HepG2 (cell line): Measurements from ENCODE around the gene KRTAP5-1. TPM values are rescaled to one million over a fixed set of nuclear protein-coding genes. Genes with fewer than 3 reads are reported as not detected.

Experiments
- ATAC-seq: fragments of 200-7000 bp; cut with Tn5 transposase; 3 replicates; pipeline ENCODE4 v1.9.1; 2020; ENCODE audit warnings: mild to moderate bottlenecking, moderate library complexity
- BruUV-seq: library from RNA; stranded (reverse); fragments of 400-500 nt; replicated peaks from 2 replicates; lab custom pipeline; 2021; lab: Mats Ljungman, UMichigan
- CTCF ChIA-PET: fragments of 300-600 bp; formaldehyde crosslinking; extraction: SDS; loops from one replicate; lab custom pipeline; 2021; ENCODE audit warnings: low total read pairs, inconsistent platforms, low intra/inter-chr PET ratio; lab: Yijun Ruan, JAX
- POLR2A ChIA-PET: fragments of 350-600 bp; sonication (Branson Sonifier 250); formaldehyde crosslinking; loops from one replicate; lab custom pipeline; 2020; ENCODE audit warnings: antibody characterized with exemption, inconsistent platforms; lab: Yijun Ruan, JAX
- DNase-seq: peaks from one replicate; pipeline ENCODE4 v3.0.0-alpha.2; 2015; ENCODE audit warnings: low spot score
- FAIRE-seq: peaks from 3 replicates; lab custom pipeline; 2011; peaks lifted over from hg19 to GRCh38; lab: Jason Lieb, UNC
- H2AFZ ChIP-seq: one replicate; pipeline ENCODE4 v1.6.1; 2011; ENCODE audit warnings: low read length, inconsistent platforms
- H3K27ac ChIP-seq: fragments of 300-600 bp; 3 replicates; pipeline ENCODE4 v1.8.0; 2011; ENCODE audit warnings: mixed run types, mild to moderate bottlenecking, mixed read lengths, low read length, inconsistent platforms; ENCODE audit not compliant: insufficient read depth; ENCODE audit errors: extremely low read length
- H3K27me3 ChIP-seq, 2 experiments: fragments of 200-600 bp in 1 of 2; 2 replicates in 1 of 2; 3 replicates in 1 of 2; pipeline versions ENCODE4 v1.6.0 to v1.8.0; 2011; ENCODE audit warnings: low read length in 2 of 2, mild to moderate bottlenecking in 2 of 2, moderate library complexity in 2 of 2, inconsistent platforms in 1 of 2; ENCODE audit not compliant: insufficient read depth in 2 of 2, control insufficient read depth in 1 of 2
- H3K36me3 ChIP-seq, 2 experiments: fragments of 200-600 bp in 1 of 2; replicated peaks in 1 of 2; 2 replicates in 1 of 2; 3 replicates in 1 of 2; pipeline versions ENCODE4 v1.5.1 to v1.8.0; 2011; ENCODE audit warnings: low read length in 2 of 2, inconsistent platforms in 1 of 2; ENCODE audit not compliant: insufficient read depth in 2 of 2, control insufficient read depth in 1 of 2
- H3K4me1 ChIP-seq: 2 replicates; pipeline ENCODE4 v1.5.1; 2012; ENCODE audit warnings: low read length, inconsistent platforms; ENCODE audit not compliant: insufficient read depth
- H3K4me2 ChIP-seq: 2 replicates; pipeline ENCODE4 v1.6.0; 2011; ENCODE audit warnings: low read depth, low read length, inconsistent platforms
- H3K4me3 ChIP-seq, 3 experiments: fragments of 200-600 bp in 1 of 3; sonication (generic), shearing (Covaris generic) in 1 of 3; replicated peaks in 1 of 3; 2 replicates each; pipeline ENCODE4 v1.5.1; 2011 to 2016; ENCODE audit warnings: low read length in 3 of 3, inconsistent platforms in 2 of 3, low read depth in 2 of 3, mild to moderate bottlenecking in 2 of 3, control low read depth in 1 of 3, mixed read lengths in 1 of 3; ENCODE audit not compliant: insufficient read depth in 1 of 3
- H3K79me2 ChIP-seq: one replicate; pipeline ENCODE4 v1.6.1; 2011; ENCODE audit warnings: low read length, inconsistent platforms; ENCODE audit not compliant: insufficient read depth
- H3K9ac ChIP-seq: 2 replicates; pipeline ENCODE4 v1.6.0; 2011; ENCODE audit warnings: mild to moderate bottlenecking, low read depth, low read length, inconsistent platforms; ENCODE audit not compliant: insufficient read depth
- H3K9me3 ChIP-seq: 2 replicates; pipeline ENCODE4 v1.5.1; 2012; ENCODE audit warnings: mild to moderate bottlenecking, low read length
- H4K20me1 ChIP-seq: 2 replicates; pipeline ENCODE4 v1.6.0; 2011; ENCODE audit warnings: inconsistent platforms, mild to moderate bottlenecking, low read length, moderate library complexity; ENCODE audit not compliant: insufficient read depth
- CREM ChIP-seq, 2 experiments: sonication (generic) in 1 of 2; formaldehyde crosslinking in 1 of 2; IDR thresholded peaks; 2 replicates each; pipeline versions ENCODE4 v1.4.0 to v1.6.1; 2016 to 2020; ENCODE audit warnings: antibody characterized with exemption in 1 of 2, mild to moderate bottlenecking in 1 of 2, missing genetic modification reagents in 1 of 2
- DZIP1 ChIP-seq: sonication (generic); formaldehyde crosslinking; IDR thresholded peaks from 2 replicates; pipeline ENCODE4 v1.5.0; 2020; ENCODE audit warnings: mild to moderate bottlenecking, missing genetic modification reagents
- HDAC2 ChIP-seq: sonication (generic); formaldehyde crosslinking; IDR thresholded peaks from 2 replicates; pipeline ENCODE4 v1.4.0; 2020; ENCODE audit warnings: missing genetic modification reagents
- HNRNPH1 ChIP-seq: fragments of 200-400 bp; formaldehyde crosslinking; optimal IDR thresholded peaks from 2 replicates; pipeline ENCODE3; 2017; ENCODE audit warnings: mild to moderate bottlenecking, low read depth, low read length
- ZFP37 ChIP-seq: sonication (generic); formaldehyde crosslinking; IDR thresholded peaks from 2 replicates; pipeline ENCODE4 v1.4.0; 2020; ENCODE audit warnings: missing genetic modification reagents, borderline replicate concordance
- ZHX2 ChIP-seq, 2 experiments: sonication (generic) in 1 of 2; formaldehyde crosslinking in 1 of 2; IDR thresholded peaks; 2 replicates each; pipeline versions ENCODE4 v1.6.1 to v1.9.0; 2014 to 2022; ENCODE audit warnings: antibody characterized with exemption in 1 of 2, borderline replicate concordance in 1 of 2, inconsistent platforms in 1 of 2, low read depth in 1 of 2, missing genetic modification reagents in 1 of 2
- WGBS: methylation state at CpG from one replicate; pipeline ENCODE4 v1.1.6; 2017; ENCODE audit warnings: low lambda C conversion rate; 5-methylcytosine and 5-hydroxymethylcytosine counted together
- in situ Hi-C: cut with HindIII; loops from 2 replicates; pipeline ENCODE4 v1.10.0; 2017; ENCODE audit warnings: low pct_unique_long_range_greater_than_20kb; ENCODE audit not compliant: extremely low pct_ligation_motif_present
- intact Hi-C: fragments of 100-400 bp; cut with micrococcal nuclease; formaldehyde crosslinking; loops from one replicate; pipeline ENCODE4 v1.10.0; 2022; ENCODE audit not compliant: unreplicated experiment
- polyA plus RNA-seq, 8 experiments: library from polyadenylated mRNA; depleted of rRNA in 3 of 8; stranded (reverse) in 7 of 8; unstranded in 1 of 8; fragments of >200 nt; fragmentation: Illumina TruSeq in 4 of 8; extraction: Trizol in 4 of 8; gene quantifications; 2 replicates each; pipeline versions ENCODE4 v1.2.1 to v1.2.3, GENCODE V29; 2011 to 2016; ENCODE audit warnings: low read depth in 4 of 8, missing spikeins in 1 of 8, mixed read lengths in 1 of 8; ENCODE audit not compliant: insufficient read depth in 1 of 8
- total RNA-seq, 5 experiments: library from RNA; depleted of rRNA; stranded (reverse); fragments of >200 nt; fragmentation: Illumina TruSeq; extraction: Trizol; gene quantifications; 2 replicates each; pipeline ENCODE4 v1.2.3, GENCODE V29; 2016; ENCODE audit warnings: low read depth in 1 of 5

The KRTAP5-1 gene
- total and polyA plus RNA-seq, 2 of the 13 experiments (the other 11 are each of a cell fraction or from before 2014, with no cell fraction given), result not detected

GRCh38 chr11:1534682-1535081 lies 50.4 kb downstream of the KRTAP5-1 start:
- H3K9me3 ChIP-seq, result no peaks in the 10 kb centered on the region
- in situ Hi-C loops, result no loop called here
- 98% methylated on average over 14 of the region's 14 CpGs for WGBS

More at GRCh38 chr11:1534682-1535081, 50.4 kb downstream of the KRTAP5-1 start:
- POLR2A ChIA-PET, result no interaction called here
- Histone ChIP-seq H3K27me3 (peaks cover 4 to 9% of the 10 kb centered on the region in 2 experiments; a peak in 2 of 5 replicates), H3K4me1 (no peaks in the 10 kb centered on the region), H3K36me3 (peaks cover 0 to 8% of the 10 kb centered on the region in 2 experiments; a peak in 1 of 5 replicates), H4K20me1 (peaks cover 4% of the 10 kb centered on the region; the same call in 1 of the 2 replicates), H3K4me3 (no peak overlapping the region), H3K9ac (no peak overlapping the region), H3K79me2 (peaks cover 23% of the 10 kb centered on the region), H3K27ac (no peak overlapping the region), H2AFZ (no peak overlapping the region), H3K4me2 (no peak overlapping the region)
- FAIRE-seq (no peak), DNase-seq (no peak), ATAC-seq (no peak)
- CTCF ChIA-PET, result no interaction called here
- no TSS peak for BruUV-seq
- intact Hi-C loops, result no loop called here
- TF ChIP-seq ZHX2 (IDR thresholded peaks at IDR 0.05; ENCODE audit: low read depth), result no peak
- TF ChIP-seq ZHX2 (CRISPR knock-in tag; IDR thresholded peaks at IDR 0.05; ENCODE audit: borderline replicate concordance), result no peak
- no peak for TF ChIP-seq DZIP1 (CRISPR knock-in tag)
- TF ChIP-seq HDAC2 (CRISPR knock-in tag), result no peak
- no peak for TF ChIP-seq ZFP37 (CRISPR knock-in tag)
- TF ChIP-seq CREM (IDR thresholded peaks at IDR 0.05), result no peak
- TF ChIP-seq CREM (CRISPR knock-in tag; IDR thresholded peaks at IDR 0.05), result no peak
- TF ChIP-seq HNRNPH1, result no peak
